ENCODE data around the gene RTCB.

DNA sequence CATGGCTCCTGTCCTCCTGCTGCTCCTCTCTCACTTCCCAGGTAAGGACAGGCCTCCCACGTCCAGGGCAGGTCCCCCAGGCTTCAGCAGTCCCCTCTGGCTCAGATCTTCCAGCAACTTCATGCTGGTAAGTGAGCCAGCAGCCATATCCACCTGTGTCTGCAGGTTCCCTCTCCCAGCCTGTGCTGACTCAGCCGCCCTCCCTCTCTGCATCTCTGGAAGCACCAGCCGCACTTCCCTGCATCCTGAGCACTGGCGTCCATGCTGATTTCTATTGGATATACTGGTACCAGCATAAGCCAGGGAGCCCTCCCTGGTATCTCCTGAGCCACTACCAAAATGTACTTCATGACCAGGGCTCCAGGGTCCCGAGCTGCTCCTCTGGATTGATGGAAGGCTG, 35.4 kb downstream of the RTCB start:
- no peak for TF ChIP-seq CTCF (IDR thresholded peaks at IDR 0.05)
- no peak for TF ChIP-seq EZH2 (IDR thresholded peaks at IDR 0.05)
- TF ChIP-seq EZH2phosphoT487 (IDR thresholded peaks at IDR 0.05) = no peak

All from neural progenitor cell (in vitro differentiated cells).